Sigmoid colon (tissue), 7 donors: ENCODE measurements around the gene SPRY2. TPM values are rescaled to one million over a fixed set of nuclear protein-coding genes. Genes with fewer than 3 reads are reported as not detected.

Source experiments
- DNase-seq: peaks from one replicate; pipeline ENCODE4 v3.0.0-alpha.2; 2019
- H3K27ac ChIP-seq, 4 donors: fragments of 200-600 bp; sonication (generic); one replicate each; pipeline ENCODE4 v1.5.1; 2016 to 2019; ENCODE audit warnings: mild to moderate bottlenecking in 1 of 4
- H3K27me3 ChIP-seq, 3 donors: fragments of 200-600 bp; sonication (generic); one replicate each; pipeline ENCODE4 v1.5.1; 2019; ENCODE audit warnings: mild to moderate bottlenecking in 1 of 3
- H3K36me3 ChIP-seq, 4 donors: fragments of 200-600 bp; sonication (generic); one replicate each; pipeline ENCODE4 v1.5.1; 2016 to 2019
- H3K4me1 ChIP-seq, 4 donors: fragments of 200-600 bp; sonication (generic); one replicate each; pipeline ENCODE4 v1.5.1; 2017 to 2019
- H3K4me3 ChIP-seq, 4 donors: fragments of 200-600 bp; sonication (generic); one replicate each; pipeline ENCODE4 v1.5.1; 2017 to 2019; ENCODE audit warnings: mild to moderate bottlenecking in 2 of 4, moderate library complexity in 1 of 4
- H3K9me3 ChIP-seq, 4 donors: fragments of 200-600 bp in 3 of 4; sonication (generic) in 3 of 4; one replicate each; pipeline versions ENCODE4 v1.5.1 to v1.6.1; 2013 to 2019
- CTCF ChIP-seq, 4 experiments: fragments of 450-650 bp in 3 of 4; fragments of 200-600 bp in 1 of 4; IDR thresholded peaks; one replicate each; pipeline ENCODE4 v1.5.1; 2016 to 2019; ENCODE audit warnings: antibody characterized with exemption in 4 of 4, mild to moderate bottlenecking in 3 of 4, moderate library complexity in 2 of 4
- EP300 ChIP-seq, 4 donors: sonication (generic); formaldehyde crosslinking; IDR thresholded peaks; one replicate each; pipeline ENCODE4 v1.6.1; 2017; ENCODE audit warnings: antibody characterized with exemption in 4 of 4
- POLR2A ChIP-seq, 2 donors: fragments of 450-650 bp; IDR thresholded peaks; one replicate each; pipeline ENCODE4 v1.6.1; 2016; ENCODE audit warnings: antibody characterized with exemption in 2 of 2, mild to moderate bottlenecking in 2 of 2, moderate library complexity in 2 of 2
- POLR2AphosphoS5 ChIP-seq, 4 donors: sonication (generic); formaldehyde crosslinking; IDR thresholded peaks; one replicate each; pipeline ENCODE4 v1.6.1; 2017; ENCODE audit warnings: antibody characterized with exemption in 4 of 4
- WGBS, 2 donors: extraction: QIAGEN DNeasy Blood & Tissue Kit; methylation state at CpG; one replicate each; pipeline ENCODE4 v1.1.7; 2013; 5-methylcytosine and 5-hydroxymethylcytosine counted together
- intact Hi-C: fragments of 100-400 bp; cut with DNase I; formaldehyde crosslinking; loops from one replicate; pipeline ENCODE4 v1.15.1; 2023
- polyA plus RNA-seq, 3 donors: library from polyadenylated mRNA; stranded (reverse); fragments of 200-250 nt; gene quantifications; one replicate each; pipeline ENCODE4 v1.2.3, GENCODE V29; 2013
- total RNA-seq, 4 donors: library from RNA; depleted of rRNA; stranded (reverse); fragments of >200 nt; gene quantifications; one replicate each; pipeline ENCODE4 v1.1.0, GENCODE V29; 2016
- donor health status: healthy with polysubstance abuse.
- donor health status: Bipolar disorder and iron deficiency.
- donor health status: healthy.

Gene SPRY2
- total and polyA plus RNA-seq, 7 donors = 27.7 to 74.2 (median 33.5) TPM

GRCh38 chr13:80386592-80386991 is 45.7 kb upstream of the SPRY2 start:
- no peak for DNase-seq
- Histone ChIP-seq H3K36me3 (no peaks in the 10 kb centered on the region), H3K27me3 (no peaks in the 10 kb centered on the region), H3K4me1 (no peaks in the 10 kb centered on the region), H3K27ac (no peak overlapping the region), H3K9me3 (no peaks in the 10 kb centered on the region), H3K4me3 (no peak overlapping the region)
- TF ChIP-seq POLR2A (IDR thresholded peaks at IDR 0.05) (no peak), EP300 (IDR thresholded peaks at IDR 0.05) (no peak), POLR2AphosphoS5 (IDR thresholded peaks at IDR 0.05) (no peak), CTCF (IDR thresholded peaks at IDR 0.05) (no peak)
- intact Hi-C loops = no loop called here

GRCh38 chr13:80386002-80386401 is 45.1 kb upstream of the SPRY2 start:
- no peak for DNase-seq
- H3K27ac ChIP-seq = no peak overlapping the region
- intact Hi-C loops = no loop called here
- TF ChIP-seq POLR2A (IDR thresholded peaks at IDR 0.05) = no peak
- TF ChIP-seq POLR2AphosphoS5 (IDR thresholded peaks at IDR 0.05) = no peak
- TF ChIP-seq EP300 (IDR thresholded peaks at IDR 0.05) = no peak
- TF ChIP-seq CTCF (IDR thresholded peaks at IDR 0.05) = no peak
- no peaks in the 10 kb centered on the region for H3K9me3 ChIP-seq
- H3K27me3 ChIP-seq = no peaks in the 10 kb centered on the region
- no peak overlapping the region for H3K4me3 ChIP-seq
- H3K4me1 ChIP-seq = no peaks in the 10 kb centered on the region
- no peaks in the 10 kb centered on the region for H3K36me3 ChIP-seq

GRCh38 chr13:80382576-80382975 is 41.6 kb upstream of the SPRY2 start:
- intact Hi-C loops = no loop called here
- no peak overlapping the region for H3K27ac ChIP-seq
- H3K36me3 ChIP-seq = no peaks in the 10 kb centered on the region
- TF ChIP-seq CTCF (IDR thresholded peaks at IDR 0.05) = no peak
- TF ChIP-seq EP300 (IDR thresholded peaks at IDR 0.05) = no peak
- TF ChIP-seq POLR2AphosphoS5 (IDR thresholded peaks at IDR 0.05) = no peak
- TF ChIP-seq POLR2A (IDR thresholded peaks at IDR 0.05) = no peak
- H3K4me3 ChIP-seq = no peak overlapping the region
- 90 to 93% methylated on average over 2 of the region's 2 CpGs for WGBS, 2 donors
- no peaks in the 10 kb centered on the region for H3K4me1 ChIP-seq
- H3K9me3 ChIP-seq = no peaks in the 10 kb centered on the region
- no peaks in the 10 kb centered on the region for H3K27me3 ChIP-seq
- no peak for DNase-seq

GRCh38 chr13:80379245-80379644 is 38.3 kb upstream of the SPRY2 start:
- DNase-seq = no peak
- intact Hi-C loops = no loop called here
- Histone ChIP-seq H3K9me3 (no peaks in the 10 kb centered on the region), H3K27me3 (no peaks in the 10 kb centered on the region), H3K27ac (no peak overlapping the region), H3K4me3 (no peak overlapping the region), H3K36me3 (no peaks in the 10 kb centered on the region), H3K4me1 (no peaks in the 10 kb centered on the region)
- WGBS, 2 donors = 60 to 74% methylated on average over 3 of the region's 3 CpGs
- TF ChIP-seq POLR2AphosphoS5 (IDR thresholded peaks at IDR 0.05) = no peak
- no peak for TF ChIP-seq EP300 (IDR thresholded peaks at IDR 0.05)

GRCh38 chr13:80376554-80376953 is 35.6 kb upstream of the SPRY2 start:
- WGBS, 2 donors = 89 to 96% methylated on average over 1 of the region's 1 CpG
- no peak for DNase-seq
- no peaks in the 10 kb centered on the region for H3K9me3 ChIP-seq
- intact Hi-C loops = no loop called here
- no peak overlapping the region for H3K27ac ChIP-seq
- no peak overlapping the region for H3K4me3 ChIP-seq
- H3K36me3 ChIP-seq = no peaks in the 10 kb centered on the region
- TF ChIP-seq EP300 (IDR thresholded peaks at IDR 0.05) = no peak
- no peak for TF ChIP-seq POLR2A (IDR thresholded peaks at IDR 0.05)
- no peak for TF ChIP-seq POLR2AphosphoS5 (IDR thresholded peaks at IDR 0.05)
- TF ChIP-seq CTCF (IDR thresholded peaks at IDR 0.05) = no peak
- H3K4me1 ChIP-seq = no peaks in the 10 kb centered on the region
- H3K27me3 ChIP-seq = no peaks in the 10 kb centered on the region
